ENCODE data around the gene PRR18. TPM values are rescaled to one million over a fixed set of nuclear protein-coding genes. Genes with fewer than 3 reads are reported as not detected.

Gene PRR18
- total and polyA plus RNA-seq, 2 of the 13 experiments (the other 11 are each of a cell fraction or from before 2014, with no cell fraction given): 0.04 TPM

DNA sequence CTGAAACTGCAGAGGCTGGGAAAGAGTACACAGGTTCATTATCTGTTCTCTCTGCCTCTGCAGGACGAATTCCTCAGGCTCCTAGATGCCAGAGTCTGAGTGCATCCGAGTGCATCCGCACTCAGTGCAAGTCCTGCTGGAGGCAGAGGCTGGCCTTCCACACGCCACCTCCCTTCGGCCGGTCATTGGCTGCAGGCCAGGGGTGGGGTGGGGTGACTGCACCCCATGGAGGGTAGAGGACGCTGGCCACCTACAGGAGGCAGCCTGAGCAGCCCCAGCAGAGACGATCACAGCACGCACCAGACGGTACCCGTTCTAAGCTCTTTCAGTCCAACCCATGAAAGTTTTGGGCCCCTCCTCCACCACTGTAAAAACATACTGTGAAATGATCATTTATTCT is 22.4 kb upstream of the PRR18 start (continued):
- TF ChIP-seq TSC22D2 (CRISPR knock-in tag; IDR thresholded peaks at IDR 0.05; ENCODE audit: borderline replicate concordance): peak; percentile 81; the same call in 1 of the 2 replicates
- TF ChIP-seq, protein P1, sequence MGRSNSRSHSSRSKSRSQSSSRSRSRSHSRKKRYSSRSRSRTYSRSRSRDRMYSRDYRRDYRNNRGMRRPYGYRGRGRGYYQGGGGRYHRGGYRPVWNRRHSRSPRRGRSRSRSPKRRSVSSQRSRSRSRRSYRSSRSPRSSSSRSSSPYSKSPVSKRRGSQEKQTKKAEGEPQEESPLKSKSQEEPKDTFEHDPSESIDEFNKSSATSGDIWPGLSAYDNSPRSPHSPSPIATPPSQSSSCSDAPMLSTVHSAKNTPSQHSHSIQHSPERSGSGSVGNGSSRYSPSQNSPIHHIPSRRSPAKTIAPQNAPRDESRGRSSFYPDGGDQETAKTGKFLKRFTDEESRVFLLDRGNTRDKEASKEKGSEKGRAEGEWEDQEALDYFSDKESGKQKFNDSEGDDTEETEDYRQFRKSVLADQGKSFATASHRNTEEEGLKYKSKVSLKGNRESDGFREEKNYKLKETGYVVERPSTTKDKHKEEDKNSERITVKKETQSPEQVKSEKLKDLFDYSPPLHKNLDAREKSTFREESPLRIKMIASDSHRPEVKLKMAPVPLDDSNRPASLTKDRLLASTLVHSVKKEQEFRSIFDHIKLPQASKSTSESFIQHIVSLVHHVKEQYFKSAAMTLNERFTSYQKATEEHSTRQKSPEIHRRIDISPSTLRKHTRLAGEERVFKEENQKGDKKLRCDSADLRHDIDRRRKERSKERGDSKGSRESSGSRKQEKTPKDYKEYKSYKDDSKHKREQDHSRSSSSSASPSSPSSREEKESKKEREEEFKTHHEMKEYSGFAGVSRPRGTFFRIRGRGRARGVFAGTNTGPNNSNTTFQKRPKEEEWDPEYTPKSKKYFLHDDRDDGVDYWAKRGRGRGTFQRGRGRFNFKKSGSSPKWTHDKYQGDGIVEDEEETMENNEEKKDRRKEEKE (IDR thresholded peaks at IDR 0.05): no peak
- no peak for TF ChIP-seq CHD4 (IDR thresholded peaks at IDR 0.05; ENCODE audit: borderline replicate concordance, low read length)
- TF ChIP-seq ZNF329 (CRISPR knock-in tag; IDR thresholded peaks at IDR 0.05; ENCODE audit: low read depth): 0 out of 2 replicates have a peak, but pooled peaks have one; percentile 65
- no peak for TF ChIP-seq ZBTB25 (CRISPR knock-in tag; IDR thresholded peaks at IDR 0.05)
- TF ChIP-seq MAFK (conservative IDR thresholded peaks at IDR 0.05 in 1 of 2, IDR thresholded peaks at IDR 0.05 in 1 of 2; ENCODE audit: low read length in 2 of 2): no peak
- TF ChIP-seq ZNF160 (CRISPR knock-in tag; IDR thresholded peaks at IDR 0.05): no peak
- TF ChIP-seq KDM5B (CRISPR knock-in tag; IDR thresholded peaks at IDR 0.05; ENCODE audit: borderline replicate concordance): peak; percentile 67; the same call in 1 of the 2 replicates
- TF ChIP-seq ZNF280D (CRISPR knock-in tag; IDR thresholded peaks at IDR 0.05): peak; percentile 75; the same call in 1 of the 2 replicates
- TF ChIP-seq, protein P2, sequence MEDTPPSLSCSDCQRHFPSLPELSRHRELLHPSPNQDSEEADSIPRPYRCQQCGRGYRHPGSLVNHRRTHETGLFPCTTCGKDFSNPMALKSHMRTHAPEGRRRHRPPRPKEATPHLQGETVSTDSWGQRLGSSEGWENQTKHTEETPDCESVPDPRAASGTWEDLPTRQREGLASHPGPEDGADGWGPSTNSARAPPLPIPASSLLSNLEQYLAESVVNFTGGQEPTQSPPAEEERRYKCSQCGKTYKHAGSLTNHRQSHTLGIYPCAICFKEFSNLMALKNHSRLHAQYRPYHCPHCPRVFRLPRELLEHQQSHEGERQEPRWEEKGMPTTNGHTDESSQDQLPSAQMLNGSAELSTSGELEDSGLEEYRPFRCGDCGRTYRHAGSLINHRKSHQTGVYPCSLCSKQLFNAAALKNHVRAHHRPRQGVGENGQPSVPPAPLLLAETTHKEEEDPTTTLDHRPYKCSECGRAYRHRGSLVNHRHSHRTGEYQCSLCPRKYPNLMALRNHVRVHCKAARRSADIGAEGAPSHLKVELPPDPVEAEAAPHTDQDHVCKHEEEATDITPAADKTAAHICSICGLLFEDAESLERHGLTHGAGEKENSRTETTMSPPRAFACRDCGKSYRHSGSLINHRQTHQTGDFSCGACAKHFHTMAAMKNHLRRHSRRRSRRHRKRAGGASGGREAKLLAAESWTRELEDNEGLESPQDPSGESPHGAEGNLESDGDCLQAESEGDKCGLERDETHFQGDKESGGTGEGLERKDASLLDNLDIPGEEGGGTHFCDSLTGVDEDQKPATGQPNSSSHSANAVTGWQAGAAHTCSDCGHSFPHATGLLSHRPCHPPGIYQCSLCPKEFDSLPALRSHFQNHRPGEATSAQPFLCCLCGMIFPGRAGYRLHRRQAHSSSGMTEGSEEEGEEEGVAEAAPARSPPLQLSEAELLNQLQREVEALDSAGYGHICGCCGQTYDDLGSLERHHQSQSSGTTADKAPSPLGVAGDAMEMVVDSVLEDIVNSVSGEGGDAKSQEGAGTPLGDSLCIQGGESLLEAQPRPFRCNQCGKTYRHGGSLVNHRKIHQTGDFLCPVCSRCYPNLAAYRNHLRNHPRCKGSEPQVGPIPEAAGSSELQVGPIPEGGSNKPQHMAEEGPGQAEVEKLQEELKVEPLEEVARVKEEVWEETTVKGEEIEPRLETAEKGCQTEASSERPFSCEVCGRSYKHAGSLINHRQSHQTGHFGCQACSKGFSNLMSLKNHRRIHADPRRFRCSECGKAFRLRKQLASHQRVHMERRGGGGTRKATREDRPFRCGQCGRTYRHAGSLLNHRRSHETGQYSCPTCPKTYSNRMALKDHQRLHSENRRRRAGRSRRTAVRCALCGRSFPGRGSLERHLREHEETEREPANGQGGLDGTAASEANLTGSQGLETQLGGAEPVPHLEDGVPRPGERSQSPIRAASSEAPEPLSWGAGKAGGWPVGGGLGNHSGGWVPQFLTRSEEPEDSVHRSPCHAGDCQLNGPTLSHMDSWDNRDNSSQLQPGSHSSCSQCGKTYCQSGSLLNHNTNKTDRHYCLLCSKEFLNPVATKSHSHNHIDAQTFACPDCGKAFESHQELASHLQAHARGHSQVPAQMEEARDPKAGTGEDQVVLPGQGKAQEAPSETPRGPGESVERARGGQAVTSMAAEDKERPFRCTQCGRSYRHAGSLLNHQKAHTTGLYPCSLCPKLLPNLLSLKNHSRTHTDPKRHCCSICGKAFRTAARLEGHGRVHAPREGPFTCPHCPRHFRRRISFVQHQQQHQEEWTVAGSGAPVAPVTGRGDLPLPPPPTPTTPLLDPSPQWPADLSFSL (CRISPR knock-in tag; IDR thresholded peaks at IDR 0.05): no peak
- TF ChIP-seq ZMAT5 (CRISPR knock-in tag; IDR thresholded peaks at IDR 0.05; ENCODE audit: borderline replicate concordance, low read depth): no peak
- TF ChIP-seq ZNF724P (CRISPR knock-in tag; IDR thresholded peaks at IDR 0.05; ENCODE audit: borderline replicate concordance): no peak
- TF ChIP-seq ZNF792 (CRISPR knock-in tag; IDR thresholded peaks at IDR 0.05): peak; percentile 89
- TF ChIP-seq FOXA3 (CRISPR knock-in tag; IDR thresholded peaks at IDR 0.05): peak; percentile 47; the same call in 1 of the 2 replicates
- TF ChIP-seq RFXAP (CRISPR knock-in tag; IDR thresholded peaks at IDR 0.05; ENCODE audit: borderline replicate concordance): 0 out of 2 replicates have a peak, but pooled peaks have one; percentile 28

All from HepG2 (cell line).